HEK293 (cell line): ENCODE measurements around the gene JMJD6.
A peak's percentile ranks its signal among the peaks of the same experiment; 100 is the strongest.

ENCODE experiments used
- BCL11A ChIP-seq: fragments of 450-650 bp; formaldehyde crosslinking; IDR thresholded peaks from 2 replicates; pipeline ENCODE4 v1.5.1; 2016; ENCODE audit warnings: low read depth, missing biosample characterization, missing genetic modification characterization
- OVOL3 ChIP-seq: fragments of 450-650 bp; formaldehyde crosslinking; IDR thresholded peaks from 2 replicates; pipeline ENCODE4 v1.5.1; 2016; ENCODE audit warnings: missing biosample characterization, missing genetic modification characterization
- PATZ1 ChIP-seq: fragments of 450-650 bp; formaldehyde crosslinking; IDR thresholded peaks from 2 replicates; pipeline ENCODE4 v1.5.1; 2016; ENCODE audit warnings: missing biosample characterization, missing genetic modification characterization
- ZBTB20 ChIP-seq: fragments of 450-650 bp; formaldehyde crosslinking; IDR thresholded peaks from 2 replicates; pipeline ENCODE4 v1.5.1; 2016; ENCODE audit warnings: missing biosample characterization, missing genetic modification characterization
- ZFHX2 ChIP-seq: fragments of 450-650 bp; formaldehyde crosslinking; conservative IDR thresholded peaks from 2 replicates; pipeline ENCODE4 v1.5.1; 2016; ENCODE audit warnings: missing biosample characterization, missing genetic modification characterization
- ZNF274 ChIP-seq, 2 experiments: fragments of 200-500 bp in 1 of 2; fragments of 450-650 bp in 1 of 2; sonication (Bioruptor generic) in 1 of 2; formaldehyde crosslinking in 1 of 2; IDR thresholded peaks; 2 replicates each; pipeline versions ENCODE4 v1.5.1 to v1.6.1; 2014 to 2016; ENCODE audit warnings: borderline replicate concordance in 1 of 2, inconsistent platforms in 1 of 2, low read length in 1 of 2, missing biosample characterization in 1 of 2, missing genetic modification characterization in 1 of 2
- ZNF561 ChIP-seq: fragments of 450-650 bp; IDR thresholded peaks from 2 replicates; pipeline ENCODE4 v1.5.1; 2018; ENCODE audit warnings: missing biosample characterization, missing genetic modification characterization, borderline replicate concordance
- ZNF768 ChIP-seq: fragments of 450-650 bp; formaldehyde crosslinking; IDR thresholded peaks from 2 replicates; pipeline ENCODE4 v1.5.1; 2018; ENCODE audit warnings: missing biosample characterization, mild to moderate bottlenecking, missing genetic modification characterization
- ZNF792 ChIP-seq: fragments of 450-650 bp; formaldehyde crosslinking; IDR thresholded peaks from 2 replicates; pipeline ENCODE4 v1.5.1; 2016; ENCODE audit warnings: missing biosample characterization, missing genetic modification characterization
- ZSCAN30 ChIP-seq: fragments of 450-650 bp; IDR thresholded peaks from 2 replicates; pipeline ENCODE4 v1.5.1; 2018; ENCODE audit warnings: missing biosample characterization, mild to moderate bottlenecking, missing genetic modification characterization, moderate library complexity
- TF ChIP-seq, protein P1 (sequence below): fragments of 450-650 bp; formaldehyde crosslinking; IDR thresholded peaks from 2 replicates; pipeline ENCODE4 v1.5.1; 2016; ENCODE audit warnings: missing biosample characterization, missing genetic modification characterization
- TF ChIP-seq, protein P2 (sequence below): fragments of 450-650 bp; formaldehyde crosslinking; IDR thresholded peaks from 2 replicates; pipeline ENCODE4 v1.5.1; 2016; ENCODE audit warnings: missing biosample characterization, missing genetic modification characterization, low read depth
- TF ChIP-seq, protein P3 (sequence below): fragments of 450-650 bp; formaldehyde crosslinking; IDR thresholded peaks from 2 replicates; pipeline ENCODE4 v1.5.1; 2017; ENCODE audit warnings: missing biosample characterization, missing genetic modification characterization

- TF ChIP-seq, protein P1, sequence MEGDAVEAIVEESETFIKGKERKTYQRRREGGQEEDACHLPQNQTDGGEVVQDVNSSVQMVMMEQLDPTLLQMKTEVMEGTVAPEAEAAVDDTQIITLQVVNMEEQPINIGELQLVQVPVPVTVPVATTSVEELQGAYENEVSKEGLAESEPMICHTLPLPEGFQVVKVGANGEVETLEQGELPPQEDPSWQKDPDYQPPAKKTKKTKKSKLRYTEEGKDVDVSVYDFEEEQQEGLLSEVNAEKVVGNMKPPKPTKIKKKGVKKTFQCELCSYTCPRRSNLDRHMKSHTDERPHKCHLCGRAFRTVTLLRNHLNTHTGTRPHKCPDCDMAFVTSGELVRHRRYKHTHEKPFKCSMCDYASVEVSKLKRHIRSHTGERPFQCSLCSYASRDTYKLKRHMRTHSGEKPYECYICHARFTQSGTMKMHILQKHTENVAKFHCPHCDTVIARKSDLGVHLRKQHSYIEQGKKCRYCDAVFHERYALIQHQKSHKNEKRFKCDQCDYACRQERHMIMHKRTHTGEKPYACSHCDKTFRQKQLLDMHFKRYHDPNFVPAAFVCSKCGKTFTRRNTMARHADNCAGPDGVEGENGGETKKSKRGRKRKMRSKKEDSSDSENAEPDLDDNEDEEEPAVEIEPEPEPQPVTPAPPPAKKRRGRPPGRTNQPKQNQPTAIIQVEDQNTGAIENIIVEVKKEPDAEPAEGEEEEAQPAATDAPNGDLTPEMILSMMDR (tag by site-specific recombination) = 0 out of 2 replicates have a peak, but pooled peaks have one; percentile 47
- TF ChIP-seq ZNF792 (tag by site-specific recombination) (no peak), ZNF768 (no peak), ZSCAN30 (tag by site-specific recombination) (no peak), PATZ1 (tag by site-specific recombination) (no peak), ZBTB20 (tag by site-specific recombination) (no peak), ZNF274 (IDR thresholded peaks at IDR 0.05; ENCODE audit: low read length) (no peak), ZNF274 (tag by site-specific recombination; IDR thresholded peaks at IDR 0.05; ENCODE audit: borderline replicate concordance) (no peak), OVOL3 (tag by site-specific recombination) (no peak), ZFHX2 (tag by site-specific recombination) (no peak), BCL11A (tag by site-specific recombination) (no peak), ZNF561 (no peak)
- TF ChIP-seq, protein P2, sequence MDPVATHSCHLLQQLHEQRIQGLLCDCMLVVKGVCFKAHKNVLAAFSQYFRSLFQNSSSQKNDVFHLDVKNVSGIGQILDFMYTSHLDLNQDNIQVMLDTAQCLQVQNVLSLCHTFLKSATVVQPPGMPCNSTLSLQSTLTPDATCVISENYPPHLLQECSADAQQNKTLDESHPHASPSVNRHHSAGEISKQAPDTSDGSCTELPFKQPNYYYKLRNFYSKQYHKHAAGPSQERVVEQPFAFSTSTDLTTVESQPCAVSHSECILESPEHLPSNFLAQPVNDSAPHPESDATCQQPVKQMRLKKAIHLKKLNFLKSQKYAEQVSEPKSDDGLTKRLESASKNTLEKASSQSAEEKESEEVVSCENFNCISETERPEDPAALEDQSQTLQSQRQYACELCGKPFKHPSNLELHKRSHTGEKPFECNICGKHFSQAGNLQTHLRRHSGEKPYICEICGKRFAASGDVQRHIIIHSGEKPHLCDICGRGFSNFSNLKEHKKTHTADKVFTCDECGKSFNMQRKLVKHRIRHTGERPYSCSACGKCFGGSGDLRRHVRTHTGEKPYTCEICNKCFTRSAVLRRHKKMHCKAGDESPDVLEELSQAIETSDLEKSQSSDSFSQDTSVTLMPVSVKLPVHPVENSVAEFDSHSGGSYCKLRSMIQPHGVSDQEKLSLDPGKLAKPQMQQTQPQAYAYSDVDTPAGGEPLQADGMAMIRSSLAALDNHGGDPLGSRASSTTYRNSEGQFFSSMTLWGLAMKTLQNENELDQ (tag by site-specific recombination) = no peak
- TF ChIP-seq, protein P3, sequence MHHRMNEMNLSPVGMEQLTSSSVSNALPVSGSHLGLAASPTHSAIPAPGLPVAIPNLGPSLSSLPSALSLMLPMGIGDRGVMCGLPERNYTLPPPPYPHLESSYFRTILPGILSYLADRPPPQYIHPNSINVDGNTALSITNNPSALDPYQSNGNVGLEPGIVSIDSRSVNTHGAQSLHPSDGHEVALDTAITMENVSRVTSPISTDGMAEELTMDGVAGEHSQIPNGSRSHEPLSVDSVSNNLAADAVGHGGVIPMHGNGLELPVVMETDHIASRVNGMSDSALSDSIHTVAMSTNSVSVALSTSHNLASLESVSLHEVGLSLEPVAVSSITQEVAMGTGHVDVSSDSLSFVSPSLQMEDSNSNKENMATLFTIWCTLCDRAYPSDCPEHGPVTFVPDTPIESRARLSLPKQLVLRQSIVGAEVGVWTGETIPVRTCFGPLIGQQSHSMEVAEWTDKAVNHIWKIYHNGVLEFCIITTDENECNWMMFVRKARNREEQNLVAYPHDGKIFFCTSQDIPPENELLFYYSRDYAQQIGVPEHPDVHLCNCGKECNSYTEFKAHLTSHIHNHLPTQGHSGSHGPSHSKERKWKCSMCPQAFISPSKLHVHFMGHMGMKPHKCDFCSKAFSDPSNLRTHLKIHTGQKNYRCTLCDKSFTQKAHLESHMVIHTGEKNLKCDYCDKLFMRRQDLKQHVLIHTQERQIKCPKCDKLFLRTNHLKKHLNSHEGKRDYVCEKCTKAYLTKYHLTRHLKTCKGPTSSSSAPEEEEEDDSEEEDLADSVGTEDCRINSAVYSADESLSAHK (tag by site-specific recombination) = no peak
These were observed 43.2 kb downstream of the JMJD6 start for GRCh38 chr17:76683011-76683755.
